B cell (primary cell): ENCODE results near the gene KCNC1.

Experiments
- CTCF ChIP-seq: fragments of 200-600 bp; IDR thresholded peaks from one replicate; pipeline ENCODE4 v1.8.0; 2022; ENCODE audit warnings: antibody characterized with exemption, mild to moderate bottlenecking
- EZH2 ChIP-seq: IDR thresholded peaks from 2 replicates; pipeline ENCODE4 v1.6.1; 2012; ENCODE audit warnings: borderline replicate concordance, low read depth, mild to moderate bottlenecking, moderate library complexity, low read length; ENCODE audit not compliant: insufficient read depth, poor library complexity, severe bottlenecking

- no peak for TF ChIP-seq CTCF
- no peak for TF ChIP-seq EZH2
Observed at GRCh38 chr11:17798716-17799115, 64.1 kb downstream of the KCNC1 start.
